Memory B cell (primary cell): ENCODE data around the gene PLCH1.

Experiments used
- ATAC-seq: fragments of 150-1000 bp; cut with Tn5 transposase; 2 replicates; pipeline ENCODE4 v1.10.0; 2021; ENCODE audit warnings: low read depth, mild to moderate bottlenecking, moderate library complexity
- DNase-seq, 2 donors: peaks; one replicate each; pipeline ENCODE4 v3.0.0; 2022; ENCODE audit warnings: low spot score in 2 of 2
- H3K27ac Mint-ChIP-seq: one replicate; pipeline ENCODE4 v1.8.0; 2022; ENCODE audit warnings: mild to moderate bottlenecking, moderate library complexity, mixed read lengths
- H3K27me3 Mint-ChIP-seq: one replicate; pipeline ENCODE4 v1.8.0; 2022; ENCODE audit warnings: mixed read lengths
- H3K36me3 Mint-ChIP-seq: one replicate; pipeline ENCODE4 v1.8.0; 2022; ENCODE audit warnings: mild to moderate bottlenecking, mixed read lengths
- H3K4me1 Mint-ChIP-seq: one replicate; pipeline ENCODE4 v1.8.0; 2022; ENCODE audit warnings: mixed read lengths
- H3K4me3 Mint-ChIP-seq: one replicate; pipeline ENCODE4 v1.8.0; 2022; ENCODE audit warnings: mild to moderate bottlenecking, moderate library complexity, mixed read lengths
- H3K9me3 Mint-ChIP-seq: one replicate; pipeline ENCODE4 v1.8.0; 2022; ENCODE audit warnings: mixed read lengths

PLCH1 gene

GRCh38 chr3:155364492-155364891 lies 380.4 kb downstream of the PLCH1 start:
- no peak for ATAC-seq
- H3K27ac Mint-ChIP-seq, result no peak overlapping the region
- no peaks in the 10 kb centered on the region for H3K4me1 Mint-ChIP-seq
- no peaks in the 10 kb centered on the region for H3K36me3 Mint-ChIP-seq
- peaks cover 9% of the 10 kb centered on the region for H3K9me3 Mint-ChIP-seq
- peaks cover 2% of the 10 kb centered on the region for H3K27me3 Mint-ChIP-seq
- no peak overlapping the region for H3K4me3 Mint-ChIP-seq
- DNase-seq, result no peak

DNA sequence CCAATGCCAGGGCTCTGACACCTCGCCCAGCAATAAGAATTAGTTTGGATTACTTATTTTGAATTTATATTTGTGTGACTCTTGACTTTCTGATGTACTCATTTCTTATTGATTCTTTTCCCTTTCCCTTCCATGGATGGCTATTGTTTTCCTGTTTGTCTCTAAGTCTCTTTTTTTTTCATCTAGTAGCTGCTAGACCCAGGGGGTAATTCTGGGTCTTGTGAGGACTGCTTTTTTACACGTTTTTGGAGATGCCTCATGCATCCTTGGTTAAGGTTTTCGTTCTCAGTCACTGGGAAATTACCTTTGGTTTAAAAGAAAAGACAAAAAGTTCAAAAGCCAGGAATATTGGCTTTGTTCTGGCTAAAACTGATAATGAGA lies 381.2 kb downstream of the PLCH1 start:
- DNase-seq (no peak), ATAC-seq (no peak)
- Mint-ChIP-seq H3K4me3 (no peak overlapping the region), H3K9me3 (peaks cover 9% of the 10 kb centered on the region), H3K27me3 (no peaks in the 10 kb centered on the region), H3K4me1 (no peaks in the 10 kb centered on the region), H3K36me3 (no peaks in the 10 kb centered on the region), H3K27ac (no peak overlapping the region)

DNA sequence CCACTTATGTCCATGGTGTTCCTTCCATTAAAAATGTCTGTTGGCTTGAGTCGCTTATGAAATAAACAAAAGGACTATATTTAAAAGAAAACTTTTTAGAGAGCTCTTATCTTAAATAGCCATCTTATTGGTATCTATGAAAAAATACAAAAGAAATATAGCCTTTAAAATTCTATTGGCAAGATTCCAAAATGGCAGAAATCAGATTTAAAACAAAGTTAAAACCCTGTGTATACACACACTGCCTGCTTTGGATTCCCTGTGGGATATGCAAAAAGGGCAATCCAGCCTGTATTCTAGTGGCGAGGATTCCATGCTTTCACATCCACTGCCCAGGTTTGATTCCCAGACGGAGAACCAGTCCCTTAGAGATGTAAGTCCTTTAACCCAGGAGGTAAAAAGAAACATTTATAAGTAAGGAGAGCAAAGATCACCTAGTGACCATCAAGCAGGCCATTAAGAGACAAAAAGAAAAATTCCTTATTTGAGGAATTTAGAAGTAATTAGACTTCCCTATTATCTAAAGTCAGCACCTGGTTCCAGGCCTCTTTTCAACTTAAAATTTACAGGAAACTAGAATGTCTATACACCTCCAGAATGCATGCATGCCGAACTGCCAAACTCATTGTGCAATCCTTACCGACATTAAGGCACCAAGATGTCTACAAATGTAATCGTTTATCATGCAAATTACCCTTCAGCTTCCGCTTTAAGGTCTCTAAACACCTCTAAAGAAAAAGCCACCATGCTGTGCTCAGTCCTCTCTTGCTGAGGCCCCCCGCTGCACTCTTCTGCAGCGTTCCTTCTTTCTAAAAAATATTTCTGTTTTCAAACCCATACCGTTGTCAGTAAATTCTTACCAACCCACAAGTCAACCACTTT lies 381.8 kb downstream of the PLCH1 start:
- ATAC-seq, result no peak
- no peak for DNase-seq
- Mint-ChIP-seq H3K4me3 (no peak overlapping the region), H3K4me1 (no peaks in the 10 kb centered on the region), H3K27me3 (no peaks in the 10 kb centered on the region), H3K36me3 (no peaks in the 10 kb centered on the region), H3K27ac (no peak overlapping the region), H3K9me3 (peaks cover 7% of the 10 kb centered on the region)

DNA sequence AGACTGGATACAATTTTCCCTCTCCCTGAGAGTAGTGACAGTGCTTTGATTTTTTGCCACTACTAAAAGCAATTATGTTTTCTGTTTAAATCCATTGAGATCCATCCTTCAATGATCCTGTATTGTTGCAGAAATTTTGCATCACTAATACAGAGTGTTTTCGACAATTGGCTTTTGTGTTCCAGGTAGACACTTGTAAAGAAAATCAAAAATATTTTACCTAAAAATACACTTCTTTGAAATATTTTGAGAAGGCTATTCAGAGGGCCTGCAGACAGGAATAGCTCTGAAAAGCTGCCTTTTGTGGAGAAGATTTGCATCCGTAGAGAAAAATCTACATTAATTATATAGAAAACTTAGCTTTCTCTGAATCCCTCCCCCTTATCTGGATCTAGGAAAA lies 384.6 kb downstream of the PLCH1 start:
- no peaks in the 10 kb centered on the region for H3K27me3 Mint-ChIP-seq
- ATAC-seq, result no peak
- no peaks in the 10 kb centered on the region for H3K4me1 Mint-ChIP-seq
- H3K9me3 Mint-ChIP-seq, result peaks cover 5% of the 10 kb centered on the region
- H3K36me3 Mint-ChIP-seq, result no peaks in the 10 kb centered on the region
- DNase-seq, result no peak
- H3K4me3 Mint-ChIP-seq, result no peak overlapping the region
- H3K27ac Mint-ChIP-seq, result no peak overlapping the region

GRCh38 chr3:155356594-155357370 lies 388.1 kb downstream of the PLCH1 start:
- Mint-ChIP-seq H3K4me3 (no peak overlapping the region), H3K4me1 (no peaks in the 10 kb centered on the region), H3K9me3 (no peaks in the 10 kb centered on the region), H3K27ac (no peak overlapping the region), H3K27me3 (no peaks in the 10 kb centered on the region), H3K36me3 (no peaks in the 10 kb centered on the region)
- ATAC-seq (no peak), DNase-seq (no peak)

GRCh38 chr3:155354658-155355057 lies 390.2 kb downstream of the PLCH1 start:
- Mint-ChIP-seq H3K9me3 (no peaks in the 10 kb centered on the region), H3K4me3 (no peak overlapping the region), H3K36me3 (no peaks in the 10 kb centered on the region), H3K4me1 (no peaks in the 10 kb centered on the region), H3K27me3 (no peaks in the 10 kb centered on the region), H3K27ac (no peak overlapping the region)
- no peak for DNase-seq
- no peak for ATAC-seq

DNA sequence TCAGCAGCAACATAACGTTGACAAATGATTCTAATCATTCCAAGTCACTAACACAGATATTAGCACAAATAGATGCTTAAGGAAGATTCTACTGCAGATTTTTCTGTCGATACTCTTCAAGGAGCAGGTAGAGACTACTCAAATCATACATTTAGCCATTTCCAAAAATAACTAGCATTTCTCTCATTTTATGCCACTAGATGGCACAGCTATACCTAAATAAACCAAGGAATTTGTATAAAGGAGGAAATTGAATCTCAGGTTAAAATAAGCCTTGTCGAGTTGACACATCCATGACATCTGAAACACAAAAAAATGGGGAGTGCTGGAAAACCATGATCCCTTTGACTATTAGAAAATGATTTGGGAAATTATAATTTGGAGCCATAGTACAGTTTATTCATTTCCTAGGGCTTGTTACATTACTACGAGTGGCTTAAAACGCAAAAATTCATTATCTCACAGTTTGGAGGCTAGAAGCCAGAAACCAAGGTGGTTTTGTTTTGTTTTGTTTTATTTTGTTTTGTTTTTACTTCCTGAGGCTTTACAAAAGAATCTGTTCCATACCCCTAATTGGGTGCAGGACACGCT lies 391.9 kb downstream of the PLCH1 start:
- Mint-ChIP-seq H3K4me1 (no peaks in the 10 kb centered on the region), H3K27me3 (no peaks in the 10 kb centered on the region), H3K9me3 (no peaks in the 10 kb centered on the region), H3K4me3 (no peak overlapping the region), H3K36me3 (no peaks in the 10 kb centered on the region), H3K27ac (no peak overlapping the region)
- ATAC-seq, result no peak
- no peak for DNase-seq

GRCh38 chr3:155350571-155350970 lies 394.3 kb downstream of the PLCH1 start:
- no peak overlapping the region for H3K27ac Mint-ChIP-seq
- H3K36me3 Mint-ChIP-seq, result no peaks in the 10 kb centered on the region
- no peaks in the 10 kb centered on the region for H3K9me3 Mint-ChIP-seq
- H3K4me3 Mint-ChIP-seq, result no peak overlapping the region
- H3K4me1 Mint-ChIP-seq, result no peaks in the 10 kb centered on the region
- no peaks in the 10 kb centered on the region for H3K27me3 Mint-ChIP-seq
- ATAC-seq (no peak), DNase-seq (no peak)

DNA sequence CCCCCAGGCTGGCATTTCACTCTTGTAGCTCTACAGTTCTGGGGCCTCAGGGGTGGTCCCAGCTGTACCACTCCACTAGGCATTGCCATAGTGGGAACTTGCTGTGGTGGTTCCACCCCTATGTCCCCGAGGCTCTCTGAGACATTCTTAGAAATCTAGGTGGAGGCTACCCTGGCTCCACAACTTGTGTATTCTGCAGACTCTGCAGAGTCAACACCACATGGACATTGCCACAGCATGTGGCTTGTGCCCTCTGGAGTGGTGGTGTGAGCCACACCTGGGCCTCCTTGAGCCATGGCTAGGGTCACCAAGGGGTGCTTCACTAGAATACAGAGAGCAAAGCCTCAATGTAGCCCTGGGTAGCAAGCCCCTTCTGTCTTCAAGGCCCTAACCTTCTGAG lies 397.0 kb downstream of the PLCH1 start:
- H3K9me3 Mint-ChIP-seq, result no peaks in the 10 kb centered on the region
- H3K4me1 Mint-ChIP-seq, result no peaks in the 10 kb centered on the region
- H3K27ac Mint-ChIP-seq, result no peak overlapping the region
- no peaks in the 10 kb centered on the region for H3K27me3 Mint-ChIP-seq
- DNase-seq (no peak), ATAC-seq (no peak)
- H3K4me3 Mint-ChIP-seq, result no peak overlapping the region
- H3K36me3 Mint-ChIP-seq, result no peaks in the 10 kb centered on the region

DNA sequence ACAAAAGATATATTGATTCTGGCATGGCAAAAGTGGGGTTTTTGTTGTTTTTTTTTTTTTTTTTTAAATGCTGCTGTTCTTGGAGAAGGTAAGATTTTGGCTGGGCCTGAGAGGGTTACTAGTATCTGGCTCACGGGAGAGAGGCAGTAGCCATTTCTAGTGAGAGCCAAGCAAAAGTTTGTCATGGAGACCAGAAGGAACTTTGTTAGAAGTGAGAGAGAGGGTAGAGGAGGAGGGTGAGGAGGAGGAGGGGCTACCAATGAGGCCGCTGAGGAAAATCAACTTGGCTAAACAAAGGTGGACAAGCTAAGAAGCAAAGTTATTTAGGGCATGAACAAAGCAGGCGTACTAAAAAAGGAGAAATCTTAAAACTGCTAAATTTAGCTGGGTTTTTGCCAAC lies 402.5 kb downstream of the PLCH1 start:
- H3K9me3 Mint-ChIP-seq, result no peaks in the 10 kb centered on the region
- no peak overlapping the region for H3K27ac Mint-ChIP-seq
- no peaks in the 10 kb centered on the region for H3K36me3 Mint-ChIP-seq
- H3K27me3 Mint-ChIP-seq, result no peaks in the 10 kb centered on the region
- no peak for DNase-seq
- no peaks in the 10 kb centered on the region for H3K4me1 Mint-ChIP-seq
- ATAC-seq, result no peak
- H3K4me3 Mint-ChIP-seq, result no peak overlapping the region

GRCh38 chr3:155339052-155339451 lies 405.8 kb downstream of the PLCH1 start:
- H3K27ac Mint-ChIP-seq, result no peak overlapping the region
- no peaks in the 10 kb centered on the region for H3K27me3 Mint-ChIP-seq
- no peaks in the 10 kb centered on the region for H3K4me1 Mint-ChIP-seq
- no peak overlapping the region for H3K4me3 Mint-ChIP-seq
- H3K9me3 Mint-ChIP-seq, result no peaks in the 10 kb centered on the region
- no peak for DNase-seq
- H3K36me3 Mint-ChIP-seq, result no peaks in the 10 kb centered on the region
- ATAC-seq, result no peak

DNA sequence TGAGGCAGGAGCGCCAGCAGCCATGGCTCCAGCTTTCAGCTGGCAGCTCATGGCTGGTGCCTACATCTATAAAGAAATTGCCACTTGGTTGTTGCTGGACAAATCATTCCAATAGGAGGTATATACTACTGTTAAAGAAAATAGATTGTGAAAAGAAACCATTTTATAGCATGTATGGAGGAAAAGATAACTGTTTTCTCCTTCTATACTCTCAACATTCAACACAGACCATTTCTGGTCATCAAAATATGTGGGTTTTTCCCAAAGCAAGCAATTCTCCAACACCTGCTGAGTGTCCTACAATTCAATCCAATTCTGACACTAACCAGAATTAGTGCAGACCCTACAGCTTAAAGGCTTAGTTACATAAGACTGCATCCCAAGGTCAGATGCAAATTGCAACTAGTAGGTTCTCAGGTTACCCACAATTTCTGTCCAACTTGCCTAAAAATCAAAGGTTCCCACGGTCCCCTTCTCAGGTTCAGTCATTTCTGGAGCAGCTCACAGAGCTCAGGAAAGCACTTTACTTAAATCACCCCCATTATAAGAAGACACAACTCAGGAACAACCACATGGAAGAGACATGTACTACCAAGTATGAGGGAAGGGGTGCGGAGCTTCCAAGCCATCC lies 409.0 kb downstream of the PLCH1 start:
- DNase-seq (no peak), ATAC-seq (no peak)
- Mint-ChIP-seq H3K36me3 (no peaks in the 10 kb centered on the region), H3K27ac (no peak overlapping the region), H3K9me3 (no peaks in the 10 kb centered on the region), H3K4me1 (no peaks in the 10 kb centered on the region), H3K4me3 (no peak overlapping the region), H3K27me3 (no peaks in the 10 kb centered on the region)

- Mint-ChIP-seq H3K4me1 (no peaks in the 10 kb centered on the region), H3K27me3 (no peaks in the 10 kb centered on the region), H3K36me3 (no peaks in the 10 kb centered on the region), H3K4me3 (no peak overlapping the region), H3K27ac (no peak overlapping the region), H3K9me3 (no peaks in the 10 kb centered on the region)
- DNase-seq (no peak), ATAC-seq (no peak)
These were observed 409.8 kb downstream of the PLCH1 start for GRCh38 chr3:155334914-155335723.
